ENCODE measurements around the gene SLC15A3. TPM values are rescaled to one million over a fixed set of nuclear protein-coding genes. Genes with fewer than 3 reads are reported as not detected.

Gene SLC15A3
- total RNA-seq, 1 donor from 2014 or later: 5.0 TPM

- H3K27ac Mint-ChIP-seq: no peak overlapping the region
- H3K36me3 Mint-ChIP-seq: peaks cover 8% of the 10 kb centered on the region
- H3K4me3 Mint-ChIP-seq: no peak overlapping the region
- no peak for DNase-seq (ENCODE audit: low spot score in 2 of 2, unreplicated experiment in 2 of 2)
- peaks cover 26% of the 10 kb centered on the region for H3K4me1 Mint-ChIP-seq
- no peak for TF ChIP-seq CTCF (IDR thresholded peaks at IDR 0.05; ENCODE audit: unreplicated experiment)
- no peaks in the 10 kb centered on the region for H3K27me3 Mint-ChIP-seq (ENCODE audit: low read depth)
- H3K9me3 Mint-ChIP-seq: no peaks in the 10 kb centered on the region
Measured at GRCh38 chr11:60917267-60917666, 34.7 kb downstream of the SLC15A3 start.

GRCh38 chr11:60916669-60917206, 35.2 kb downstream of the SLC15A3 start:
- H3K36me3 Mint-ChIP-seq: peaks cover 5% of the 10 kb centered on the region
- no peak for DNase-seq (ENCODE audit: low spot score in 2 of 2, unreplicated experiment in 2 of 2)
- H3K27me3 Mint-ChIP-seq (ENCODE audit: low read depth): no peaks in the 10 kb centered on the region
- TF ChIP-seq CTCF (IDR thresholded peaks at IDR 0.05; ENCODE audit: unreplicated experiment): no peak
- no peak overlapping the region for H3K27ac Mint-ChIP-seq
- H3K4me3 Mint-ChIP-seq: no peak overlapping the region
- H3K4me1 Mint-ChIP-seq: peaks cover 28% of the 10 kb centered on the region
- no peaks in the 10 kb centered on the region for H3K9me3 Mint-ChIP-seq

GRCh38 chr11:60915248-60915914, 36.6 kb downstream of the SLC15A3 start:
- Mint-ChIP-seq H3K27me3 (ENCODE audit: low read depth) (peaks cover 9% of the 10 kb centered on the region), H3K9me3 (no peaks in the 10 kb centered on the region), H3K36me3 (peaks cover 1% of the 10 kb centered on the region), H3K4me3 (peak overlapping the region; percentile 91), H3K27ac (peak overlapping the region; percentile 94), H3K4me1 (peaks cover 28% of the 10 kb centered on the region)
- no peak for TF ChIP-seq CTCF (IDR thresholded peaks at IDR 0.05; ENCODE audit: unreplicated experiment)
- peak in 1 of 2 experiments; percentile 54 for DNase-seq (ENCODE audit: low spot score in 2 of 2, unreplicated experiment in 2 of 2)

- no peaks in the 10 kb centered on the region for H3K9me3 Mint-ChIP-seq
- peak overlapping the region; percentile 94 for H3K27ac Mint-ChIP-seq
- H3K4me1 Mint-ChIP-seq: peaks cover 28% of the 10 kb centered on the region
- H3K36me3 Mint-ChIP-seq: no peaks in the 10 kb centered on the region
- TF ChIP-seq CTCF (IDR thresholded peaks at IDR 0.05; ENCODE audit: unreplicated experiment): no peak
- peak overlapping the region; percentile 91 for H3K4me3 Mint-ChIP-seq
- H3K27me3 Mint-ChIP-seq (ENCODE audit: low read depth): peaks cover 15% of the 10 kb centered on the region
- no peak for DNase-seq (ENCODE audit: low spot score in 2 of 2, unreplicated experiment in 2 of 2)
Measured at GRCh38 chr11:60914633-60915247, 37.2 kb downstream of the SLC15A3 start.

GRCh38 chr11:60913793-60914632, 38.0 kb downstream of the SLC15A3 start, which contains the start of gene TMEM109:
Gene TMEM109 (plus strand): TSS chr11:60914158. CDS start chr11:60919694, 5,536 bp downstream.
- TF ChIP-seq CTCF (IDR thresholded peaks at IDR 0.05; ENCODE audit: unreplicated experiment): no peak
- peak within 1 kb of the TSS; percentile 97 for H3K27ac Mint-ChIP-seq
- H3K4me3 Mint-ChIP-seq: peak within 1 kb of the TSS; percentile 91
- no peaks in the 10 kb centered on the region for H3K36me3 Mint-ChIP-seq
- no peaks in the 10 kb centered on the region for H3K9me3 Mint-ChIP-seq
- peak; percentile 81 to 87 for DNase-seq (ENCODE audit: low spot score in 2 of 2, unreplicated experiment in 2 of 2)
- peaks cover 22% of the 10 kb centered on the region for H3K27me3 Mint-ChIP-seq (ENCODE audit: low read depth)
- H3K4me1 Mint-ChIP-seq: peaks cover 28% of the 10 kb centered on the region
